Measurements from ENCODE around the gene MICAL1. TPM values are rescaled to one million over a fixed set of nuclear protein-coding genes. Genes with fewer than 3 reads are reported as not detected.

Gene MICAL1
- total and polyA plus RNA-seq, 4 donors, result 29.9 to 67.7 (median 57.4) TPM

DNA sequence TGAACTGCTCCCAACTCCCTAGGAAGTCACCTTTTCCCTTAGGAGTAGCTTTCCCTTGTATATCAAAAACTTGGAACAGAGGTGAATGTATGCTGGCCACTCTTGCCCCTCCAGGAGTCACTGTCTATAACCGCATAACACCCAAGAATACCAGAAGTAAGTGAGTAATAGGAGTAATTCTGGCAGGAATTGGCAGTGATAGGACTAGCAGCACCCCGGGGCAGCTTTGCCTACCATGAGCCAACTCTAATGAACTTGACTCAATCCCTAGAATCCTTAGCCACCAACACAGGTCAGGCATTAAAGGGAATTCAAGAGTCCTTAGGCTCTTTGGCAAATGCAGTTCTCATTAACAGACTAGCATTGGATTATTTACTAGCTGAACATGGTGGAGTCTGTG lies 44.5 kb downstream of the MICAL1 start:
- no peak for ATAC-seq (ENCODE audit: insufficient read depth, low FRiP score)
- Histone ChIP-seq H3K36me3 (ENCODE audit: control insufficient read depth in 4 of 4, insufficient read depth in 4 of 4, low read length in 4 of 4) (peaks cover 0 to 6% (median 0%) of the 10 kb centered on the region in 4 donors), H3K4me3 (no peak overlapping the region), H3K27ac (ENCODE audit: low read depth in 1 of 2, low read length in 1 of 2) (no peak overlapping the region), H3K9me3 (ENCODE audit: control insufficient read depth in 4 of 4, insufficient read depth in 3 of 4, low read length in 3 of 4) (no peaks in the 10 kb centered on the region), H3K4me1 (ENCODE audit: control insufficient read depth in 5 of 5, insufficient read depth in 5 of 5, low read length in 5 of 5) (no peaks in the 10 kb centered on the region), H3K27me3 (ENCODE audit: control insufficient read depth in 3 of 3, insufficient read depth in 3 of 3, low read length in 2 of 3) (no peaks in the 10 kb centered on the region), H3K9ac (ENCODE audit: insufficient read depth in 1 of 2, low read length in 2 of 2) (no peak overlapping the region)
- WGBS, 2 donors, result 94% methylated on average over 2 of the region's 2 CpGs
- DNase-seq, result no peak
- TF ChIP-seq, protein P1, sequence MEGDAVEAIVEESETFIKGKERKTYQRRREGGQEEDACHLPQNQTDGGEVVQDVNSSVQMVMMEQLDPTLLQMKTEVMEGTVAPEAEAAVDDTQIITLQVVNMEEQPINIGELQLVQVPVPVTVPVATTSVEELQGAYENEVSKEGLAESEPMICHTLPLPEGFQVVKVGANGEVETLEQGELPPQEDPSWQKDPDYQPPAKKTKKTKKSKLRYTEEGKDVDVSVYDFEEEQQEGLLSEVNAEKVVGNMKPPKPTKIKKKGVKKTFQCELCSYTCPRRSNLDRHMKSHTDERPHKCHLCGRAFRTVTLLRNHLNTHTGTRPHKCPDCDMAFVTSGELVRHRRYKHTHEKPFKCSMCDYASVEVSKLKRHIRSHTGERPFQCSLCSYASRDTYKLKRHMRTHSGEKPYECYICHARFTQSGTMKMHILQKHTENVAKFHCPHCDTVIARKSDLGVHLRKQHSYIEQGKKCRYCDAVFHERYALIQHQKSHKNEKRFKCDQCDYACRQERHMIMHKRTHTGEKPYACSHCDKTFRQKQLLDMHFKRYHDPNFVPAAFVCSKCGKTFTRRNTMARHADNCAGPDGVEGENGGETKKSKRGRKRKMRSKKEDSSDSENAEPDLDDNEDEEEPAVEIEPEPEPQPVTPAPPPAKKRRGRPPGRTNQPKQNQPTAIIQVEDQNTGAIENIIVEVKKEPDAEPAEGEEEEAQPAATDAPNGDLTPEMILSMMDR (IDR thresholded peaks at IDR 0.05; ENCODE audit: control extremely low read depth, extremely low read depth), result no peak

DNA sequence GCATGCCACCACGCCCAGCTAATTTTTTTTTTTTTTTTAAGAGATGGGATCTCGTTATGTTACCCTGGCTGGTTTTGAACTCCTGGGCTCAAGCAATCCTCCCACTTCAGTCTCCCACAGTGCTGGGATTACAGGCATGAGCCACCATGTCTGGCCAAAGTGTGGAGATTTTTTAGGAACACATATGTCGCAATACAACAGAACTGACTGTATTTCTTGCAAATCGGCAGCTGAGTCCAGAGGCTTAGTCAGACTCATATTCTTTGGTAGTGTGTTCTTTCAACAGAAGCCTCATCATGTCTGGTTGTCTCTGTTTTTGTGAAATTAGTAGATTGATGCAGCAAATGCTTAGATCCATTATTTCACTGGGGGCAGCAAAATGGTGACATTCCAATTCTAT lies 49.4 kb downstream of the MICAL1 start:
- 77 to 83% methylated on average over 4 of the region's 4 CpGs for WGBS, 2 donors
- TF ChIP-seq, protein P1 (IDR thresholded peaks at IDR 0.05; ENCODE audit: control extremely low read depth, extremely low read depth), result no peak
- no peak overlapping the region for H3K27ac ChIP-seq (ENCODE audit: low read depth in 1 of 2, low read length in 1 of 2)
- H3K4me3 ChIP-seq, result no peak overlapping the region
- H3K27me3 ChIP-seq (ENCODE audit: control insufficient read depth in 3 of 3, insufficient read depth in 3 of 3, low read length in 2 of 3), result no peaks in the 10 kb centered on the region
- no peaks in the 10 kb centered on the region for H3K9me3 ChIP-seq (ENCODE audit: control insufficient read depth in 4 of 4, insufficient read depth in 3 of 4, low read length in 3 of 4)
- H3K4me1 ChIP-seq (ENCODE audit: control insufficient read depth in 5 of 5, insufficient read depth in 5 of 5, low read length in 5 of 5), result no peaks in the 10 kb centered on the region
- H3K9ac ChIP-seq (ENCODE audit: insufficient read depth in 1 of 2, low read length in 2 of 2), result no peak overlapping the region
- no peaks in the 10 kb centered on the region for H3K36me3 ChIP-seq (ENCODE audit: control insufficient read depth in 4 of 4, insufficient read depth in 4 of 4, low read length in 4 of 4)
- DNase-seq (peak in 2 of 3 donors; percentile 18 to 31), ATAC-seq (ENCODE audit: insufficient read depth, low FRiP score) (no peak)

DNA sequence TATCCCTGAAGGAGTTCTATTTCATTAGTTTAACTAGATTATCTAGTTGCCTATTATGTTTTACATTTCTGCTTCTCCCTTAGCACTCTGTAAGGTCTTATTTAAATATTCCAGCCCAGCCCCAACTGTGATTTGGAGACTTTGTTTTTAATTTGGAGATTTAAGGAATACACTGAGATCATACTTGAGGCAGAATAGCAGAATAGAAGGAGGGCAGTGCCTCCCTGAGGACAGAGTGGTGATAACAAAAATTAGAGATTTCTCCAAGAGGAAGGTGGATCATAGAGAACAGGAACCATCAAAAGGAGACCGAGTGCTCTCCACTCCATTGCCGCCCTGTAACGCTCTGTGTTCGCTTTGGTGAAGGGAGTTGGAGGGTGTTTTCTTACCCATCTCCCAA lies 58.6 kb downstream of the MICAL1 start:
- H3K4me1 ChIP-seq (ENCODE audit: control insufficient read depth in 5 of 5, insufficient read depth in 5 of 5, low read length in 5 of 5), result no peaks in the 10 kb centered on the region
- DNase-seq (peak in 1 of 3 donors; percentile 22), ATAC-seq (ENCODE audit: insufficient read depth, low FRiP score) (no peak)
- WGBS, 2 donors, result 45 to 67% methylated on average over 4 of the region's 4 CpGs
- TF ChIP-seq, protein P1 (IDR thresholded peaks at IDR 0.05; ENCODE audit: control extremely low read depth, extremely low read depth), result peak; percentile 5
- no peaks in the 10 kb centered on the region for H3K27me3 ChIP-seq (ENCODE audit: control insufficient read depth in 3 of 3, insufficient read depth in 3 of 3, low read length in 2 of 3)
- H3K4me3 ChIP-seq, result no peak overlapping the region
- no peak overlapping the region for H3K9ac ChIP-seq (ENCODE audit: insufficient read depth in 1 of 2, low read length in 2 of 2)
- no peaks in the 10 kb centered on the region for H3K36me3 ChIP-seq (ENCODE audit: control insufficient read depth in 4 of 4, insufficient read depth in 4 of 4, low read length in 4 of 4)
- no peak overlapping the region for H3K27ac ChIP-seq (ENCODE audit: low read depth in 1 of 2, low read length in 1 of 2)
- no peaks in the 10 kb centered on the region for H3K9me3 ChIP-seq (ENCODE audit: control insufficient read depth in 4 of 4, insufficient read depth in 3 of 4, low read length in 3 of 4)

DNA sequence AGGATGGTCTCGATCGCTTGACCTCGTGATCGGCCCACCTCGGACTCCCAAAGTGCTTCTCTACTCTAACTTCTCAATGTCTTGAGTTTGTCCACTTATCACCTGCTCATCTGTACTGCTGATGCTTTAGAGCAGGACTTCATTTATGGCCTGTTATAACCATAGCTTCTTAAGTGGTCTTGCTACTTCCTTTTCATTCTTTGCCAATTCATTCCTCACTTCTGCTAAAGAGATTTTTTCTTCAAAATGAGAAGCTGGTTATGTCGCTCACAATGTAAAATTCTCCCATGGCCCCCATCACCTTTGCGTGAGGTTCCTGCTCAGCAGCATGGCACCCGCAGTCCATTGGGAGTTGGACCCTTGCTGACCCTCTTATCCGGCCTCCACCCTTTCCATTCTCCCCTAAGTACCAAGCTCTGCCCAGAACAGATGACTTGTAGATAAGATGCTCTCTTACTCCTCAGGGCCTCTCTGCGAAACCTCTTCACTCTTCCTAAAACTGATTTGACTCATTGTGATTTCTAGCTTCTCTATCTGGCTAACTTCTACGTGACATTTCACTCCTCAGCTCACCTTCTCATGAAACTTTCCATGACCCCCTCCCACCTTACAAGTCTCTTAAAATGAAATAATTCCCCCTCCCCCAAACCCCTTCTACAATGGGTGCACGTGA lies 59.4 kb downstream of the MICAL1 start:
- TF ChIP-seq, protein P1 (IDR thresholded peaks at IDR 0.05; ENCODE audit: control extremely low read depth, extremely low read depth), result no peak
- DNase-seq (no peak), ATAC-seq (ENCODE audit: insufficient read depth, low FRiP score) (no peak)
- Histone ChIP-seq H3K9ac (ENCODE audit: insufficient read depth in 1 of 2, low read length in 2 of 2) (no peak overlapping the region), H3K36me3 (ENCODE audit: control insufficient read depth in 4 of 4, insufficient read depth in 4 of 4, low read length in 4 of 4) (no peaks in the 10 kb centered on the region), H3K4me3 (no peak overlapping the region), H3K27ac (ENCODE audit: low read depth in 1 of 2, low read length in 1 of 2) (no peak overlapping the region), H3K4me1 (ENCODE audit: control insufficient read depth in 5 of 5, insufficient read depth in 5 of 5, low read length in 5 of 5) (no peaks in the 10 kb centered on the region), H3K9me3 (ENCODE audit: control insufficient read depth in 4 of 4, insufficient read depth in 3 of 4, low read length in 3 of 4) (no peaks in the 10 kb centered on the region), H3K27me3 (ENCODE audit: control insufficient read depth in 3 of 3, insufficient read depth in 3 of 3, low read length in 2 of 3) (no peaks in the 10 kb centered on the region)
- WGBS, 2 donors, result 82 to 87% methylated on average over 12 of the region's 12 CpGs
